Measurements from ENCODE around the gene OSTC. TPM values are rescaled to one million over a fixed set of nuclear protein-coding genes. Genes with fewer than 3 reads are reported as not detected.
"Not testable (repeated sequence)": the region's sequence is repeated elsewhere in the genome, so short reads cannot be mapped to it uniquely, and the experiment has no call there.

Gene OSTC
- polyA plus RNA-seq, 1 of the 3 experiments (the other 2 are of a cell fraction) = 107 TPM

DNA sequence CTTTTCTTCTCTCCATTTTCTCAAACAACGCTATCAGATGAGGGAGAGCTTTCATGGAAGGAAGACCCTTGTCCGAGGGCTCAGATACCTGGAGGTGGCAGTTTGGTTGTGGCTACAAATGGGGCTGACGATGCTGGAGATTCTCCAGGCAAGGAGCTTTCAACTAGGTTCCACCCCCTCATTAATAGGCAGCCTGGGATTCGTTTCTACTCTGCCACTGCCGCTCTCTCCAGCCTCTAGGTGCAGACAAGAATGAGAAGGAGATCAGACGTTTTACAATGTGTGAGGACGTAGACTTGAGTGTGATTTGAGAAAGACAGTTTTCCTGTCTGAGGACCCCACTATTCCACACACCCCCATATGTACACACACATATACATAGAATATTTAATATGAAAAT, 59.3 kb downstream of the OSTC start (continued):
- TF ChIP-seq RFX5 (IDR thresholded peaks at IDR 0.05; ENCODE audit: low read length) (no peak), POLR2AphosphoS5 (IDR thresholded peaks at IDR 0.05; ENCODE audit: low read depth, low read length) (no peak), TAF1 (IDR thresholded peaks at IDR 0.05; ENCODE audit: borderline replicate concordance, low read depth, low read length) (no peak), JUND (IDR thresholded peaks at IDR 0.05) (no peak)
- TF ChIP-seq, protein P1, sequence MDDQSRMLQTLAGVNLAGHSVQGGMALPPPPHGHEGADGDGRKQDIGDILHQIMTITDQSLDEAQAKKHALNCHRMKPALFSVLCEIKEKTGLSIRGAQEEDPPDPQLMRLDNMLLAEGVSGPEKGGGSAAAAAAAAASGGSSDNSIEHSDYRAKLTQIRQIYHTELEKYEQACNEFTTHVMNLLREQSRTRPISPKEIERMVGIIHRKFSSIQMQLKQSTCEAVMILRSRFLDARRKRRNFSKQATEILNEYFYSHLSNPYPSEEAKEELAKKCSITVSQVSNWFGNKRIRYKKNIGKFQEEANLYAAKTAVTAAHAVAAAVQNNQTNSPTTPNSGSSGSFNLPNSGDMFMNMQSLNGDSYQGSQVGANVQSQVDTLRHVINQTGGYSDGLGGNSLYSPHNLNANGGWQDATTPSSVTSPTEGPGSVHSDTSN (IDR thresholded peaks at IDR 0.05) = no peak

DNA sequence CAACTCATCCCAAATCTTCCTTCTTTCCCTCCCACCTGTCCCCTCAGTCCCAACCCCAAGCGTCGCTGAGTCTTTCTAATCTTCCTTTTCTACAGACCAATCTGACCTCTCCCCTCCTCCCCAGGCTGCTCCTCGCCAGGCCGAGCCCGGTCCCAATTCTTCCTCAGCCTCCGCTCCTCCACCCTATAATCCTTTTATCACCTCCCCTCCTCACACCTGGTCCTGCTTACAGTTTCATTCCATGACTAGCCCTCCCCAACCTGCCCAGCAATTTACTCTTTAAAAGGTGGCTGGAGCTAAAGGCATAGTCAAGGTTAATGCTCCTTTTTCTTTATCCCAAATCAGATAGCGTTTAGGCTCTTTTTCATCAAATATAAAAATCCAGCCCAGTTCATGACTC, 60.2 kb downstream of the OSTC start:
- 54% methylated on average over 7 of the region's 7 CpGs for WGBS (ENCODE audit: low lambda C conversion rate)
- H3K4me1 ChIP-seq (ENCODE audit: control insufficient read depth in 1 of 2, insufficient read depth in 2 of 2, low read depth in 1 of 2, low read length in 1 of 2); DNase-seq; H4K20me1 ChIP-seq (ENCODE audit: insufficient read depth); H3K27ac ChIP-seq (ENCODE audit: low read depth in 2 of 2, low read length in 1 of 2); H3K36me3 ChIP-seq (replicated peaks in 1 of 2; ENCODE audit: control insufficient read depth in 1 of 2, insufficient read depth in 2 of 2, low read length in 1 of 2); H3K79me2 ChIP-seq (ENCODE audit: insufficient read depth); H3F3A ChIP-seq (replicated peaks; ENCODE audit: insufficient read depth); H3K9me2 ChIP-seq; H2AFZ ChIP-seq (ENCODE audit: low read depth); H3K27me3 ChIP-seq (ENCODE audit: insufficient read depth); H3K4me3 ChIP-seq (ENCODE audit: low read depth in 2 of 2, low read length in 1 of 2); H3K9me3 ChIP-seq; H3K9ac ChIP-seq; POLR2A ChIA-PET; H3K4me2 ChIP-seq: not testable (repeated sequence)
- CTCF ChIA-PET = interaction anchor here (0.9 kb wide), 1 partner anchor 12 kb away, joined by 3 read pairs; no protein-coding TSS in a partner anchor

GRCh38 chr4:108714880-108715279, 64.5 kb downstream of the OSTC start:
- Histone ChIP-seq H3K9me2 (no peaks in the 10 kb centered on the region), H3K4me2 (no peak overlapping the region), H4K20me1 (ENCODE audit: insufficient read depth) (no peaks in the 10 kb centered on the region), H3K9ac (no peak overlapping the region), H3K79me2 (ENCODE audit: insufficient read depth) (no peaks in the 10 kb centered on the region), H3K27me3 (ENCODE audit: insufficient read depth) (0 out of 2 replicates have a peak, but pooled peaks cover 5% of the 10 kb centered on the region), H2AFZ (ENCODE audit: low read depth) (no peak overlapping the region), H3K9me3 (no peaks in the 10 kb centered on the region), H3K4me1 (ENCODE audit: control insufficient read depth in 1 of 2, insufficient read depth in 2 of 2, low read depth in 1 of 2, low read length in 1 of 2) (no peaks in the 10 kb centered on the region), H3F3A (replicated peaks; ENCODE audit: insufficient read depth) (no peaks in the 10 kb centered on the region), H3K27ac (ENCODE audit: low read depth in 2 of 2, low read length in 1 of 2) (no peak overlapping the region), H3K4me3 (ENCODE audit: low read depth in 2 of 2, low read length in 1 of 2) (no peak overlapping the region), H3K36me3 (replicated peaks in 1 of 2; ENCODE audit: control insufficient read depth in 1 of 2, insufficient read depth in 2 of 2, low read length in 1 of 2) (no peaks in the 10 kb centered on the region)
- TF ChIP-seq RAD21 (IDR thresholded peaks at IDR 0.05; ENCODE audit: low read length) (no peak), RFX5 (IDR thresholded peaks at IDR 0.05; ENCODE audit: low read length) (no peak), ZBTB33 (IDR thresholded peaks at IDR 0.05; ENCODE audit: borderline replicate concordance, low read depth) (no peak)
- TF ChIP-seq, protein P1 (IDR thresholded peaks at IDR 0.05) = no peak
- TF ChIP-seq, protein P2, sequence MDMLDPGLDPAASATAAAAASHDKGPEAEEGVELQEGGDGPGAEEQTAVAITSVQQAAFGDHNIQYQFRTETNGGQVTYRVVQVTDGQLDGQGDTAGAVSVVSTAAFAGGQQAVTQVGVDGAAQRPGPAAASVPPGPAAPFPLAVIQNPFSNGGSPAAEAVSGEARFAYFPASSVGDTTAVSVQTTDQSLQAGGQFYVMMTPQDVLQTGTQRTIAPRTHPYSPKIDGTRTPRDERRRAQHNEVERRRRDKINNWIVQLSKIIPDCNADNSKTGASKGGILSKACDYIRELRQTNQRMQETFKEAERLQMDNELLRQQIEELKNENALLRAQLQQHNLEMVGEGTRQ (IDR thresholded peaks at IDR 0.05; ENCODE audit: borderline replicate concordance, low read depth, low read length) = no peak
- no peak for DNase-seq
- 8% methylated on average over 4 of the region's 4 CpGs for WGBS (ENCODE audit: low lambda C conversion rate)
- CTCF ChIA-PET = no interaction called here
- POLR2A ChIA-PET = no interaction called here

Measured in SK-N-SH (cell line).